Measurements from ENCODE around the gene GRAMD4.

The GRAMD4 gene

GRCh38 chr22:46664301-46664855 is 44.2 kb downstream of the GRAMD4 start:
- H3K9me3 ChIP-seq (ENCODE audit: control insufficient read depth, insufficient read depth, low read length) = no peaks in the 10 kb centered on the region
- H3K4me2 ChIP-seq (ENCODE audit: low read length) = no peak overlapping the region
- no peak for TF ChIP-seq EZH2phosphoT487 (IDR thresholded peaks at IDR 0.05; ENCODE audit: borderline replicate concordance, low read length)
- TF ChIP-seq CTCF (IDR thresholded peaks at IDR 0.05; ENCODE audit: low read depth, low read length, poor library complexity, severe bottlenecking) = no peak
- no peaks in the 10 kb centered on the region for H3K4me1 ChIP-seq (ENCODE audit: control insufficient read depth, low read length)
- no peaks in the 10 kb centered on the region for H3F3A ChIP-seq (ENCODE audit: control insufficient read depth, insufficient read depth)
- no peak overlapping the region for H3K4me3 ChIP-seq (ENCODE audit: low read length)
- 0 out of 2 replicates have a peak, but pooled peaks cover 4% of the 10 kb centered on the region for H4K20me1 ChIP-seq (ENCODE audit: control insufficient read depth, insufficient read depth, low read depth, low read length)
- no peaks in the 10 kb centered on the region for H3K27me3 ChIP-seq (ENCODE audit: control insufficient read depth, low read length)
- H3K27ac ChIP-seq (ENCODE audit: low read depth, low read length) = no peak overlapping the region
- H3K79me2 ChIP-seq (ENCODE audit: control insufficient read depth, low read length) = no peaks in the 10 kb centered on the region
- H3K9me2 ChIP-seq (replicated peaks; ENCODE audit: control insufficient read depth, low read length) = no peaks in the 10 kb centered on the region
- H3K36me3 ChIP-seq (ENCODE audit: control insufficient read depth, low read length) = peaks cover 11% of the 10 kb centered on the region

- H3K4me1 ChIP-seq (ENCODE audit: control insufficient read depth, low read length) = no peaks in the 10 kb centered on the region
- H3K27me3 ChIP-seq (ENCODE audit: control insufficient read depth, low read length) = no peaks in the 10 kb centered on the region
- H3K79me2 ChIP-seq (ENCODE audit: control insufficient read depth, low read length) = no peaks in the 10 kb centered on the region
- no peaks in the 10 kb centered on the region for H3K9me2 ChIP-seq (replicated peaks; ENCODE audit: control insufficient read depth, low read length)
- H3K36me3 ChIP-seq (ENCODE audit: control insufficient read depth, low read length) = peaks cover 11% of the 10 kb centered on the region
- H3K4me3 ChIP-seq (ENCODE audit: low read length) = no peak overlapping the region
- no peak for TF ChIP-seq EZH2phosphoT487 (IDR thresholded peaks at IDR 0.05; ENCODE audit: borderline replicate concordance, low read length)
- TF ChIP-seq CTCF (IDR thresholded peaks at IDR 0.05; ENCODE audit: low read depth, low read length, poor library complexity, severe bottlenecking) = no peak
- no peaks in the 10 kb centered on the region for H3K9me3 ChIP-seq (ENCODE audit: control insufficient read depth, insufficient read depth, low read length)
- H3K4me2 ChIP-seq (ENCODE audit: low read length) = no peak overlapping the region
- H4K20me1 ChIP-seq (ENCODE audit: control insufficient read depth, insufficient read depth, low read depth, low read length) = 0 out of 2 replicates have a peak, but pooled peaks cover 4% of the 10 kb centered on the region
- no peaks in the 10 kb centered on the region for H3F3A ChIP-seq (ENCODE audit: control insufficient read depth, insufficient read depth)
- H3K27ac ChIP-seq (ENCODE audit: low read depth, low read length) = no peak overlapping the region
These were observed 45.0 kb downstream of the GRAMD4 start for GRCh38 chr22:46665151-46665695.

- peaks cover 11% of the 10 kb centered on the region for H3K36me3 ChIP-seq (ENCODE audit: control insufficient read depth, low read length)
- H4K20me1 ChIP-seq (ENCODE audit: control insufficient read depth, insufficient read depth, low read depth, low read length) = 0 out of 2 replicates have a peak, but pooled peaks cover 4% of the 10 kb centered on the region
- TF ChIP-seq EZH2phosphoT487 (IDR thresholded peaks at IDR 0.05; ENCODE audit: borderline replicate concordance, low read length) (no peak), CTCF (IDR thresholded peaks at IDR 0.05; ENCODE audit: low read depth, low read length, poor library complexity, severe bottlenecking) (no peak)
- H3K4me1 ChIP-seq (ENCODE audit: control insufficient read depth, low read length) = no peaks in the 10 kb centered on the region
- H3K9me2 ChIP-seq (replicated peaks; ENCODE audit: control insufficient read depth, low read length) = no peaks in the 10 kb centered on the region
- no peaks in the 10 kb centered on the region for H3K9me3 ChIP-seq (ENCODE audit: control insufficient read depth, insufficient read depth, low read length)
- no peak overlapping the region for H3K4me2 ChIP-seq (ENCODE audit: low read length)
- no peaks in the 10 kb centered on the region for H3K79me2 ChIP-seq (ENCODE audit: control insufficient read depth, low read length)
- no peak overlapping the region for H3K4me3 ChIP-seq (ENCODE audit: low read length)
- no peaks in the 10 kb centered on the region for H3K27me3 ChIP-seq (ENCODE audit: control insufficient read depth, low read length)
- H3K27ac ChIP-seq (ENCODE audit: low read depth, low read length) = no peak overlapping the region
- no peaks in the 10 kb centered on the region for H3F3A ChIP-seq (ENCODE audit: control insufficient read depth, insufficient read depth)
These were observed 45.6 kb downstream of the GRAMD4 start for GRCh38 chr22:46665751-46666280.
